ENCODE data around the gene NCKAP5L. TPM values are rescaled to one million over a fixed set of nuclear protein-coding genes. Genes with fewer than 3 reads are reported as not detected.
A peak's percentile ranks its signal among the peaks of the same experiment; 100 is the strongest.

NCKAP5L gene
- total and polyA plus RNA-seq, 4 experiments from 2014 or later = 0.20 to 11.2 (median 7.0) TPM

DNA sequence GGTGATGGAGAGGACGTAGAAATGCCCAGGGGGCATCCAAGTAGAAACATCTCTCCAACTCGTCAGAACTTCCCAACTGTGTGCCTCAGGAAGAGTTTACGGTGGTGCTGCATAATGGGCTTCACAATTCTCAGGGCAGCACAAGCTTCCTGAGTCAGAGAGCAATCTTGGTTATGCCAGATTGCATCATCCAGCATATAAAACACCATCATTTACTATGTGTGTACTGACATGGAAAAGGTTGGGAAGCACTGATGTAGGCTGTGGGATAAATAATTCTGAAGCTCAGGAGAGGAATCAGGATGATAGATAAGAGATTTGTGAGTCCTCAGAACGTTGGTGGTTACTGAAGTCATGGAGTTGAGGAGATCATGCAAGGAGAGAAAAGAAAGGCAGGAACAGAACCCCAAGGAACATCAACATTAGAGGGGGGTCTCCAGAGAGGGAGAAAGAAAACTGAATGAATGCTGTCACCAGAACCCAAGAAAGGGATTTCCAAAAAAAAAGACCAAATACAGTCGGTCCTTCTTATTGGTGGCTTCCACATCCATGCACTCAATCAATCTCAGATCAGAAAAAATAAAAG is 4.7 kb upstream of the NCKAP5L start:
- Histone ChIP-seq H3K27ac (ENCODE audit: low read depth, low read length) (no peak overlapping the region), H3K4me3 (ENCODE audit: low read length in 2 of 2) (no peak overlapping the region), H3K36me3 (ENCODE audit: insufficient read depth, low read length) (no peaks in the 10 kb centered on the region), H3K27me3 (ENCODE audit: insufficient read depth, low read length) (no peaks in the 10 kb centered on the region), H3K4me1 (ENCODE audit: insufficient read depth, low read length) (peaks cover 11% of the 10 kb centered on the region), H3K9me3 (ENCODE audit: control insufficient read depth in 1 of 2, low read length in 2 of 2) (no peaks in the 10 kb centered on the region)
- H3K27me3 Mint-ChIP-seq = no peaks in the 10 kb centered on the region
- POLR2A ChIA-PET (ENCODE audit: partially characterized antibody) = interaction anchor here (1.8 kb wide), 1 partner anchor 10 kb away, joined by 13 read pairs; the partner anchor contains the start of gene BCDIN3D
- CTCF ChIA-PET (ENCODE audit: partially characterized antibody) = interaction anchor here (1.3 kb wide), 1 partner anchor 8 kb away, joined by 3 read pairs; no protein-coding TSS in a partner anchor
- no peaks in the 10 kb centered on the region for H3K9me3 Mint-ChIP-seq
- peaks cover 0 to 3% of the 10 kb centered on the region in 2 donors for H3K36me3 Mint-ChIP-seq
- no peak overlapping the region for H3K4me3 Mint-ChIP-seq
- no peak for DNase-seq
- H3K27ac Mint-ChIP-seq = no peak overlapping the region
- peaks cover 11 to 18% (median 12%) of the 10 kb centered on the region in 4 donors for H3K4me1 Mint-ChIP-seq
- intact Hi-C loops (cut with micrococcal nuclease) = no loop called here

DNA sequence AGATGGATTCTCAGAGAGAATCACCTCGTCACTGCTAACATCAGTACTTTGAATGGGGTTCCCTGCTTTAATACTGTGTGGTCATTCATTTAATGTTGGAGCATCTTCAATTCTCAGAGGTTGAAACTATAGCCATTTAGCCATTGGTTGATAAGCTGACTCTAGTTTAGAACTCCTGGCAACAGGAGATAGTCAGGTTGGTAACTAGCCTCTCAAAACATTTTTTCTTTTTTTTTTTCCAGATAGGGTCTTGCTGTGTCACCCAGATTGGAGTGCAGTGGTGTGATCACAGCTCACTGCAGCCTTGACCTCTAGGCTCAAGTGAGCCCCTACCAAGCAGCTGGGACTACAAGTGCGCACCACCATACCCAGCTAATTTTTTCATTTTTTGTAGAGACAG is 3.5 kb upstream of the NCKAP5L start:
- Mint-ChIP-seq H3K36me3 (peaks cover 0 to 3% of the 10 kb centered on the region in 2 donors), H3K27me3 (no peaks in the 10 kb centered on the region), H3K4me3 (no peak overlapping the region), H3K9me3 (no peaks in the 10 kb centered on the region), H3K27ac (peak overlapping the region in 1 of 7 donors; percentile 12), H3K4me1 (peaks cover 12 to 21% (median 17%) of the 10 kb centered on the region in 4 donors)
- H3K36me3 ChIP-seq (ENCODE audit: insufficient read depth, low read length) = no peaks in the 10 kb centered on the region
- ChIA-PET CTCF (ENCODE audit: partially characterized antibody) (interaction anchor here (1.0 to 1.3 kb wide), 2 partner anchors 9 to 90 kb away, joined by 3 read pairs; partner anchors contain the start of gene TMBIM6), POLR2A (ENCODE audit: partially characterized antibody) (interaction anchor here (1.8 kb wide), 1 partner anchor 11 kb away, joined by 13 read pairs; the partner anchor contains the start of gene BCDIN3D)
- no peak overlapping the region for H3K27ac ChIP-seq (ENCODE audit: low read depth, low read length)
- peaks cover 20% of the 10 kb centered on the region for H3K4me1 ChIP-seq (ENCODE audit: insufficient read depth, low read length)
- no peak overlapping the region for H3K4me3 ChIP-seq (ENCODE audit: low read length in 2 of 2)
- intact Hi-C loops (cut with micrococcal nuclease) = no loop called here
- no peaks in the 10 kb centered on the region for H3K9me3 ChIP-seq (ENCODE audit: control insufficient read depth in 1 of 2, low read length in 2 of 2)
- DNase-seq = no peak
- no peaks in the 10 kb centered on the region for H3K27me3 ChIP-seq (ENCODE audit: insufficient read depth, low read length)

DNA sequence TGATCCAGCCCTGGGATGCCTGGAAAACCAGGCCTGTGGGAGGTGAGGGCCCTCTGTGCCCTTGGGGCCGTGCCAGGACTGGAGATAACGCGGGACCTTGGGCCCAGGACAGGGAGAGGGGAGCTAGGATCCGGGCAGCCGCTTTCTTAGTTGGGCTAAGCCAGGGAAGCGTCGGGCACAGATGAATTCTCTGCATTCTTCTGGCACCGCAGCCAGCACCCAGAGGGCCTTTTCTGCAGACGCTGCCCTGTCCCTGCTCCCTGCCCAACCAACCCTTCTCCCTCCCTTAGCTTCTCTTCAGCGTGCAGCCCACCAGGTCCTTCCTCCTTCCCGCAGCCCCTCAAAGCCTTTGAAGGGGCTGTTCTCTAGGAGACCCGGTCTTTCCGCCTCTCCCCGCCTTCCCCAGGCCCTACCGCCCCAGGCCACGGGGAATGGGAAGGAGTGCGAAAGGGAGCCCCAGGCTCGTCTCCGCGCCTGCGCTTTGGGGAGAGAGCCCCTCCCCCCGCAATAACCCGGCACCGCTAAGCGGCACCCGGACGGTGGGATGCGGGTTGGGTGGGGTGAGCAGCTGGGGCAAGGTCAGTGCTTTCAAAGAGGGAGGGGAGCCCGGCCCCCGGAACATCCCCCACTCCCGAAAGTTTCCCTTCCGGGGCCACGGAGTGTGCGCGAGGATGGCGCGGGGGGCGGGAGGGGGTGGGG is 663 bp downstream of the NCKAP5L start:
- Histone ChIP-seq H3K9me3 (ENCODE audit: control insufficient read depth in 1 of 2, low read length in 2 of 2) (no peaks in the 10 kb centered on the region), H3K4me1 (ENCODE audit: insufficient read depth, low read length) (peaks cover 24% of the 10 kb centered on the region), H3K27me3 (ENCODE audit: insufficient read depth, low read length) (no peaks in the 10 kb centered on the region), H3K36me3 (ENCODE audit: insufficient read depth, low read length) (no peaks in the 10 kb centered on the region), H3K27ac (ENCODE audit: low read depth, low read length) (peak overlapping the region; percentile 41), H3K4me3 (ENCODE audit: low read length in 2 of 2) (peak overlapping the region in 1 of 2 donors; percentile 79)
- Mint-ChIP-seq H3K36me3 (peaks cover 3 to 4% of the 10 kb centered on the region in 2 donors), H3K4me1 (peaks cover 18 to 34% (median 29%) of the 10 kb centered on the region in 4 donors), H3K9me3 (no peaks in the 10 kb centered on the region), H3K27ac (peak overlapping the region; percentile 66 to 89 (median 84)), H3K27me3 (no peaks in the 10 kb centered on the region), H3K4me3 (peak overlapping the region; percentile 76 to 99 (median 88))
- intact Hi-C loops (cut with micrococcal nuclease) = loop anchor here (1.0 kb wide), 2 partner anchors 16 to 86 kb away; partner anchors contain the start of genes BCDIN3D and TMBIM6
- POLR2A ChIA-PET (ENCODE audit: partially characterized antibody) = interaction anchor here (0.9 to 5.5 kb wide), 9 partner anchors 8 to 205 kb away, joined by 3 to 67 read pairs (median 5); partner anchors contain the start of genes BCDIN3D, PRPF40B, RACGAP1 and TMBIM6
- CTCF ChIA-PET (ENCODE audit: partially characterized antibody) = interaction anchor here (1.0 to 2.7 kb wide), 5 partner anchors 10 to 87 kb away, joined by 3 to 12 read pairs (median 7); partner anchors contain the start of gene TMBIM6
- DNase-seq = peak; percentile 19 to 44 (median 33)

DNA sequence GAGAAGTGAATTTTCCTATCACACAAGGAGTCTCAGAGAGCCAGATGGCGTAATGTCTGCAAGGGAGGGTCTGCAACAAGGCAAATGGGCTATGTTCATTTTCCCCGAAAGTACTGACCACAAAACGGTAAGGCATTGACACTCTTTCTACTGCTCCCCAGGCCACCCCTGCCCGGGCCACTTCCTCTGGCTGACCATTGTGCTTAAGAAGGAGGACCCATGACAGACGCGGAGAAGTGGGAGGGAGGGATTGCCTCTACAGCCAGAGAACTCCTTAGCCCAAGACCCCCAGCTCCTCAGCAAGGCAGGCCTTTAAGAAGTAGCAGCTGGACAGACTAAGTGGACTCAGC is 1.2 kb downstream of the NCKAP5L start:
- POLR2A ChIA-PET (ENCODE audit: partially characterized antibody) = interaction anchor here (1.2 to 5.5 kb wide), 6 partner anchors 14 to 204 kb away, joined by 3 to 67 read pairs (median 6); partner anchors contain the start of genes BCDIN3D, PRPF40B, RACGAP1 and TMBIM6
- Histone ChIP-seq H3K27ac (ENCODE audit: low read depth, low read length) (no peak overlapping the region), H3K4me3 (ENCODE audit: low read length in 2 of 2) (no peak overlapping the region), H3K4me1 (ENCODE audit: insufficient read depth, low read length) (peaks cover 27% of the 10 kb centered on the region), H3K36me3 (ENCODE audit: insufficient read depth, low read length) (no peaks in the 10 kb centered on the region), H3K9me3 (ENCODE audit: control insufficient read depth in 1 of 2, low read length in 2 of 2) (no peaks in the 10 kb centered on the region), H3K27me3 (ENCODE audit: insufficient read depth, low read length) (no peaks in the 10 kb centered on the region)
- H3K4me1 Mint-ChIP-seq = peaks cover 18 to 35% (median 30%) of the 10 kb centered on the region in 4 donors
- intact Hi-C loops (cut with micrococcal nuclease) = no loop called here
- peak overlapping the region; percentile 76 to 98 (median 84) for H3K4me3 Mint-ChIP-seq
- peak overlapping the region; percentile 66 to 89 (median 84) for H3K27ac Mint-ChIP-seq
- CTCF ChIA-PET (ENCODE audit: partially characterized antibody) = interaction anchor here (0.6 to 2.7 kb wide), 6 partner anchors 40 to 1813 kb away, joined by 3 to 12 read pairs (median 4); partner anchors contain the start of gene TMBIM6
- peaks cover 3 to 4% of the 10 kb centered on the region in 2 donors for H3K36me3 Mint-ChIP-seq
- no peaks in the 10 kb centered on the region for H3K9me3 Mint-ChIP-seq
- no peaks in the 10 kb centered on the region for H3K27me3 Mint-ChIP-seq
- no peak for DNase-seq

DNA sequence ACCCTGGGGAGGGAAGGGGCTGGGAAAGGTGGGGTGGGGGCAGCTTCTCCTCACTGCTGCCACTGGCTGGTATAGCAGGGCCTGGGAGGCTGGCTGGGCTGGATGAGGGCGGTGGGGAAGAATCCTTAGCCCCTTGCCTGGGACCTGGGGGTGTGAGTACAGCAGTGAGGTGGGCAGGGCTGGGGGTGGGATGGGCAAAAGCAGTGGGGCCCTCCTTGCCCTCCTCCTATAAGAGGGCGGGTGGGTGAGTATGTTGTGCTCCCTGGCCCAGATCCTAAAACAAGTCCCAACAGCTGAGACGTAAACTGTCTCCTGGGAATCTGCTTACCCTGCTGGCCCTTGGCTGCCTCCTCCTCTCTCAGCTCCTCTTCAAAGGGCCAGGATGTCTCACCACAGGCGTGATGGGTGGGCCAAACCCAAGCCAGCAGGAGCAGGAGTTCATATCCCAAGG is 2.2 kb downstream of the NCKAP5L start:
- Mint-ChIP-seq H3K9me3 (no peaks in the 10 kb centered on the region), H3K4me1 (peaks cover 24 to 45% (median 39%) of the 10 kb centered on the region in 4 donors), H3K4me3 (peak overlapping the region in 3 of 8 donors; percentile 79 to 96 (median 84)), H3K27ac (peak overlapping the region in 4 of 7 donors; percentile 66 to 89 (median 86)), H3K36me3 (peaks cover 3 to 4% of the 10 kb centered on the region in 2 donors), H3K27me3 (no peaks in the 10 kb centered on the region)
- Histone ChIP-seq H3K27ac (ENCODE audit: low read depth, low read length) (no peak overlapping the region), H3K4me1 (ENCODE audit: insufficient read depth, low read length) (peaks cover 38% of the 10 kb centered on the region), H3K4me3 (ENCODE audit: low read length in 2 of 2) (no peak overlapping the region), H3K27me3 (ENCODE audit: insufficient read depth, low read length) (no peaks in the 10 kb centered on the region), H3K36me3 (ENCODE audit: insufficient read depth, low read length) (no peaks in the 10 kb centered on the region), H3K9me3 (ENCODE audit: control insufficient read depth in 1 of 2, low read length in 2 of 2) (no peaks in the 10 kb centered on the region)
- no peak for DNase-seq
- ChIA-PET CTCF (ENCODE audit: partially characterized antibody) (interaction anchor here (0.8 to 2.7 kb wide), 4 partner anchors 41 to 120 kb away, joined by 3 to 12 read pairs (median 4); no protein-coding TSS in a partner anchor), POLR2A (ENCODE audit: partially characterized antibody) (interaction anchor here (0.8 to 5.5 kb wide), 4 partner anchors 10 to 21 kb away, joined by 3 to 67 read pairs (median 3); partner anchors contain the start of gene BCDIN3D)
- intact Hi-C loops (cut with micrococcal nuclease) = no loop called here

DNA sequence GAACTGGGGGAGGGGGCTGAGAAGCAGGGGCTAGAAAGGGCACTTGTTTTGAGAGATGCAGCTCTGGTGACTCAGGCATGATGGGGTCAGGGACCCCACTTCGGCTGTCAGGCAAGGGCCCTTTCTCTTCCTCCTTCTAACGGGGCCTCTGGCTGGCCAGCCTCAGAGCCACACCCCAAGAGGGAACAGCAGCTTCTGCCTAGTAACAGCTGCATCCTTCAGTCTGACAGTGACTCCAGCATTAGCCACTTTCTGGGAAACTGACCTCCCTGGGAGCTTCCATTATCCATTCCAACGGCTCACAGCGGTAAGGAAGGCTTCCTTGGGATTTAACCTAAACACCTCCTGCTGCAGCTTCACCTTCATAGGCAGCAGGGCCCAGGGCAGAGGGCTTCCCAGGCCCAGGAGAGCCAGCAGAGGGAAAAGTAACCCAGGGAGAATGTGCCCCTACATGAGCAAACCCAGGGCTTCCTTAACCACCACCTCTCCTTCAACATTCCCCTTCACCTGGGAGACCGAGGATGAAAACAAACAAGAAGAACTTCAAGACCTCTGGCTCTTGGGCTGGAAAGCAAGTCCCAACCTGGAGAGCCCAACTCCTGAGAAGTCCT is 2.7 kb downstream of the NCKAP5L start:
- H3K27ac Mint-ChIP-seq = peak overlapping the region in 2 of 7 donors; percentile 22 to 58

More for the DNA sequence above, 2.7 kb downstream of the NCKAP5L start:
- Histone ChIP-seq H3K27ac (ENCODE audit: low read depth, low read length) (no peak overlapping the region), H3K36me3 (ENCODE audit: insufficient read depth, low read length) (no peaks in the 10 kb centered on the region), H3K27me3 (ENCODE audit: insufficient read depth, low read length) (no peaks in the 10 kb centered on the region), H3K4me3 (ENCODE audit: low read length in 2 of 2) (no peak overlapping the region), H3K9me3 (ENCODE audit: control insufficient read depth in 1 of 2, low read length in 2 of 2) (no peaks in the 10 kb centered on the region), H3K4me1 (ENCODE audit: insufficient read depth, low read length) (peaks cover 43% of the 10 kb centered on the region)
- DNase-seq = no peak
- Mint-ChIP-seq H3K27me3 (no peaks in the 10 kb centered on the region), H3K4me3 (peak overlapping the region in 1 of 8 donors; percentile 17), H3K36me3 (peaks cover 3 to 4% of the 10 kb centered on the region in 2 donors), H3K4me1 (peaks cover 27 to 50% (median 42%) of the 10 kb centered on the region in 4 donors), H3K9me3 (no peaks in the 10 kb centered on the region)
- intact Hi-C loops (cut with micrococcal nuclease) = no loop called here
- ChIA-PET POLR2A (ENCODE audit: partially characterized antibody) (interaction anchor here (5.5 kb wide), 1 partner anchor 15 kb away, joined by 67 read pairs; the partner anchor contains the start of gene BCDIN3D), CTCF (ENCODE audit: partially characterized antibody) (interaction anchor here (1.2 to 1.6 kb wide), 2 partner anchors 41 to 120 kb away, joined by 4 read pairs; no protein-coding TSS in a partner anchor)
